Activated T-helper 1 cell treated with anti-CD3 and anti-CD28 coated beads, Interleukin-12 subunit alpha, Interleukin-12 subunit beta, Interleukin-2, Interleukin-4 antibody, amounts not matched to agents 30 ng/mL and 10 ng/mL and 1 ng/mL, durations not matched to agents 14 hours and 24 hours and 36 hours (primary cell): ENCODE results near the gene ATP1B1. TPM values are rescaled to one million over a fixed set of nuclear protein-coding genes. Genes with fewer than 3 reads are reported as not detected.

ENCODE experiments used
- DNase-seq: peaks from one replicate; pipeline ENCODE4 v3.0.0; 2021; ENCODE audit warnings: low spot score
- H3K27ac Mint-ChIP-seq: one replicate; pipeline ENCODE4 v1.8.0; 2021; ENCODE audit warnings: mild to moderate bottlenecking, mixed read lengths
- H3K27me3 Mint-ChIP-seq: one replicate; pipeline ENCODE4 v1.8.0; 2022; ENCODE audit warnings: mild to moderate bottlenecking, moderate library complexity, mixed read lengths; ENCODE audit not compliant: insufficient read depth
- H3K36me3 Mint-ChIP-seq: one replicate; pipeline ENCODE4 v1.8.0; 2021; ENCODE audit warnings: low read depth, mixed read lengths
- H3K4me1 Mint-ChIP-seq: one replicate; pipeline ENCODE4 v1.8.0; 2021; ENCODE audit warnings: low read depth, mixed read lengths
- H3K4me3 Mint-ChIP-seq: one replicate; pipeline ENCODE4 v1.8.0; 2021; ENCODE audit warnings: mild to moderate bottlenecking, moderate library complexity, mixed read lengths
- H3K9me3 Mint-ChIP-seq: one replicate; pipeline ENCODE4 v1.8.0; 2021; ENCODE audit warnings: mixed read lengths
- intact Hi-C: fragments of 100-400 bp; cut with micrococcal nuclease; formaldehyde crosslinking; loops from one replicate; pipeline ENCODE4 v1.15.1; 2024
- total RNA-seq: library from RNA; stranded (reverse); gene quantifications from 2 replicates; pipeline ENCODE4 v1.2.3, GENCODE V29; 2022

Gene ATP1B1
- total RNA-seq, 1 donor from 2014 or later, result 12.3 TPM

- H3K27me3 Mint-ChIP-seq, result peaks cover 7% of the 10 kb centered on the region
- DNase-seq, result no peak
- H3K27ac Mint-ChIP-seq, result no peak overlapping the region
- no peaks in the 10 kb centered on the region for H3K9me3 Mint-ChIP-seq
- intact Hi-C loops, result no loop called here
- no peak overlapping the region for H3K4me3 Mint-ChIP-seq
- no peaks in the 10 kb centered on the region for H3K36me3 Mint-ChIP-seq
- peaks cover 12% of the 10 kb centered on the region for H3K4me1 Mint-ChIP-seq
Observed at GRCh38 chr1:169085911-169086310, 20.6 kb upstream of the ATP1B1 start.

- intact Hi-C loops, result no loop called here
- no peaks in the 10 kb centered on the region for H3K9me3 Mint-ChIP-seq
- no peak for DNase-seq
- peaks cover 6% of the 10 kb centered on the region for H3K27me3 Mint-ChIP-seq
- H3K4me1 Mint-ChIP-seq, result peaks cover 12% of the 10 kb centered on the region
- H3K4me3 Mint-ChIP-seq, result no peak overlapping the region
- no peak overlapping the region for H3K27ac Mint-ChIP-seq
- no peaks in the 10 kb centered on the region for H3K36me3 Mint-ChIP-seq
Observed at GRCh38 chr1:169086603-169087455, 19.7 kb upstream of the ATP1B1 start.

DNA sequence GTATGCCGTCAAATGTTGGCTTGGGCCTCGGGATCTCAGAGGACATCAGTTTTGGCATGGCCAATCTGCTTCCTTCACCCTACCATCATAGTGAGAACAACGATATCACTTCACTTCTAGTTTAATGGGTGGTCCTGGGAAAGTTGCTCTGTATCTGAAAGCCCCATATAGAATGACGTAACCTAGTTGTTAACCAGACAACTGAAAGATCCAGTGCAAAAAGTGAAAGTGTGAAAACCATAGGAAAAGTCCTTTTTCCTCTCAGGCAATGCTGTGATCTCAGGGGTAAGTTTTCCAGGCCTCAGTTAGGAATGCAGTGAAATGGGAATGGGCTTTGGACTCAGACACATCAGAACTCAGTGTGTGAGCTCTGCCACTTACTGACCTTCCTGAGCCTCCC lies 18.6 kb upstream of the ATP1B1 start:
- intact Hi-C loops, result no loop called here
- Mint-ChIP-seq H3K27me3 (peaks cover 10% of the 10 kb centered on the region), H3K27ac (no peak overlapping the region), H3K36me3 (no peaks in the 10 kb centered on the region), H3K9me3 (no peaks in the 10 kb centered on the region), H3K4me3 (no peak overlapping the region), H3K4me1 (peaks cover 12% of the 10 kb centered on the region)
- no peak for DNase-seq

GRCh38 chr1:169089776-169090175 lies 16.7 kb upstream of the ATP1B1 start:
- no peak for DNase-seq
- Mint-ChIP-seq H3K27me3 (peaks cover 6% of the 10 kb centered on the region), H3K27ac (no peak overlapping the region), H3K36me3 (no peaks in the 10 kb centered on the region), H3K4me3 (no peak overlapping the region), H3K9me3 (no peaks in the 10 kb centered on the region), H3K4me1 (peaks cover 12% of the 10 kb centered on the region)
- intact Hi-C loops, result loop anchor here (1.0 to 5.0 kb wide), 5 partner anchors 17 to 617 kb away; partner anchors contain the start of genes ATP1B1, BLZF1 and NME7

GRCh38 chr1:169090308-169090899 lies 16.1 kb upstream of the ATP1B1 start:
- Mint-ChIP-seq H3K4me1 (peaks cover 12% of the 10 kb centered on the region), H3K27ac (no peak overlapping the region), H3K4me3 (no peak overlapping the region), H3K9me3 (no peaks in the 10 kb centered on the region), H3K36me3 (no peaks in the 10 kb centered on the region), H3K27me3 (peaks cover 6% of the 10 kb centered on the region)
- no peak for DNase-seq
- intact Hi-C loops, result loop anchor here (1.0 to 5.0 kb wide), 5 partner anchors 16 to 618 kb away; partner anchors contain the start of genes ATP1B1, BLZF1 and NME7

DNA sequence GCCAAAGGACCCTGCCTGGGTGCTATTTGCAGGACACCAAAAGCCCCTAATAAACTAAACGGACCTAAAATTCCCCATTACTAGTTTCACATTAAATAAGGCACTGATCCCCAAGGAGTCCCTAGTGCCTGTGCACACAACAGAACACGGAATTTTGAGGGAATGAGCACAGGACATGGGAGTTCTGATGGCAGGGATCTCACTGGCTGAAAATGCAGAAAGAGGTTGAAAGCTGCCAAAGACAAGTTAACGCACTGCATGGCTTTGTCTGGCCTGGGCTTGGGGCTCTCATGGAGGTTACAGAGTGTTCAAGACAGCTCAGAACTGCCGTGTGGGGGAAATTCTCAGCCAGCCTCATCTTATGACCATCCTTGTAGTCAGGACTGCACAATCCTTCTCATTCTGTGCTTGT lies 15.6 kb upstream of the ATP1B1 start:
- no peaks in the 10 kb centered on the region for H3K9me3 Mint-ChIP-seq
- no peaks in the 10 kb centered on the region for H3K36me3 Mint-ChIP-seq
- intact Hi-C loops, result loop anchor here (1.0 to 5.0 kb wide), 5 partner anchors 15 to 619 kb away; partner anchors contain the start of genes ATP1B1, BLZF1 and NME7
- DNase-seq, result no peak
- H3K27me3 Mint-ChIP-seq, result peaks cover 6% of the 10 kb centered on the region
- no peak overlapping the region for H3K27ac Mint-ChIP-seq
- no peak overlapping the region for H3K4me3 Mint-ChIP-seq
- H3K4me1 Mint-ChIP-seq, result peaks cover 12% of the 10 kb centered on the region

GRCh38 chr1:169091480-169091941 lies 15.0 kb upstream of the ATP1B1 start:
- Mint-ChIP-seq H3K9me3 (no peaks in the 10 kb centered on the region), H3K4me3 (no peak overlapping the region), H3K27ac (no peak overlapping the region), H3K4me1 (peaks cover 12% of the 10 kb centered on the region), H3K36me3 (no peaks in the 10 kb centered on the region), H3K27me3 (peaks cover 6% of the 10 kb centered on the region)
- intact Hi-C loops, result loop anchor here (5.0 kb wide), 2 partner anchors 276 to 619 kb away; partner anchors contain the start of genes BLZF1 and NME7
- no peak for DNase-seq

DNA sequence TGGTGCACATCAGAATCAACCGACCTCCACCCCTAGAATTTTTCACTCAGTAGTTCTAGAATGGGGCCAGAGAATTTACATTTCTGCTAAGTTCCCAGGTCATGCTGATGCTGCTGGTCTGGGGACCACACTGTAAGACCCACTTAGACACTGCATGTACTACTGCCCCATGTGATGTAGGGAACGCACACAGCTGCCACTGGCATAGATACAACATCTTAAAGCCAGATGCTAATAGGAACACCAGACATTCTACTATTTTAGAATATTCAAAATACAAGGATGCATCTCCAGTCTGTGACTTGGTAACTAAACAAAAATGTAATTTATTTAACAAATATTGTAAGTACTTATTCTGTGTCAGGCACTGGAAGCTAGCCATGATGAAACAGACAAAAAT lies 14.1 kb upstream of the ATP1B1 start:
- Mint-ChIP-seq H3K4me1 (peaks cover 12% of the 10 kb centered on the region), H3K9me3 (peaks cover 4% of the 10 kb centered on the region), H3K4me3 (no peak overlapping the region), H3K27ac (no peak overlapping the region), H3K27me3 (peaks cover 6% of the 10 kb centered on the region), H3K36me3 (no peaks in the 10 kb centered on the region)
- intact Hi-C loops, result loop anchor here (5.0 kb wide), 2 partner anchors 275 to 620 kb away; partner anchors contain the start of genes BLZF1 and NME7
- DNase-seq, result no peak

DNA sequence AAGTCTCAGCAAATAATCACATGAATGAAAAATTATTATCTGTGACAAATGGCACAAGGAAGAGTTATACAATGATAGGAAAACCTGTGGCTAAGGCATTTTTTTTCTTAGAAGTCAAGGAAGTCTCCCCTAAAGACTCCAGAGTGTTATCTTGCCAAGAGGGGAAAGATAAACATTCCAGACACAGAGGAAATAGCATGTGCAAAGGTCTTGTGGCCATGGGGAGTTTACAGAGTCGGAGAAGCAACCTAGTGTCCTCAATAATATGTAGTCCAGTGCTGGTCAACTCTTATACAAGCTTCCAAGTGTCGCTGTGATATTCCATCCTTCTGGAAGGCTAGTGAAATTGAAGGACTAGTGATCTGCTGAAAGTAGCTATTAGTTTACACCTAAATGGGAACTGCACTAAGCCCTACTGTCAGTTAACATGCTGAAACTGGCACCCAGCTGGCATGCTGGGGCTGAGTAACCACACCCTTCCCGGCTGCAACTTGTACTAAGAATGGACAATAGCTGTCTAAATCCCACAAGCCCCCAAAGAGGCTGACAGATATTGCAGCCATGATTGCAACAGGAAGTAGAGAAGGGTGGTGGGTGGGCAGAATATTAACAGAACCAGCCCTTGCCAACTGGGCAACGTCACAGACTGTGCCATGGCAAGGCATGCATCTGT lies 11.5 kb upstream of the ATP1B1 start:
- Mint-ChIP-seq H3K4me3 (no peak overlapping the region), H3K27me3 (peaks cover 6% of the 10 kb centered on the region), H3K27ac (no peak overlapping the region), H3K36me3 (no peaks in the 10 kb centered on the region), H3K4me1 (peaks cover 13% of the 10 kb centered on the region), H3K9me3 (peaks cover 4% of the 10 kb centered on the region)
- DNase-seq, result no peak
- intact Hi-C loops, result loop anchor here (5.0 kb wide), 2 partner anchors 272 to 623 kb away; partner anchors contain the start of genes BLZF1 and NME7

DNA sequence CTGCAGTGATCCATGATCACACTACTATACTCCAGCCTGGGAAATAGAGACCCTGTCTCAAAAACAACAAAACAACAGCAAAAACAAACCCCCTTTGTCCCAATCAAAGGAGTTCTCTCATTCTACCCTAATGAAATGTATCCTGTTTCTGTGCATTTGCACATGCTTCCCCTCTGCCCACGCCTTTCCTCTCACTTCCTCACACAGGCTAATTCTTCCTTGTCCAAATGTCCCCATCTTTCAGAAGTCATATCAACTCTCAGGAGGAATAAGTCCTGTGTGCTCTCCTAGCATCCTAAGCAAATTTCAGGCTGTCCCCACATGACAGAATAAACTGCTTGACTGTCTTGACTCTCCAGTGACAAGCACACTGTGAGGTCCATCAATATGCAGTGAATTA lies 8.1 kb upstream of the ATP1B1 start:
- Mint-ChIP-seq H3K27ac (no peak overlapping the region), H3K27me3 (peaks cover 5% of the 10 kb centered on the region), H3K36me3 (no peaks in the 10 kb centered on the region), H3K4me1 (peaks cover 5% of the 10 kb centered on the region), H3K9me3 (peaks cover 4% of the 10 kb centered on the region), H3K4me3 (no peak overlapping the region)
- no peak for DNase-seq
- intact Hi-C loops, result no loop called here

- no peaks in the 10 kb centered on the region for H3K36me3 Mint-ChIP-seq
- H3K4me3 Mint-ChIP-seq, result no peak overlapping the region
- H3K4me1 Mint-ChIP-seq, result peaks cover 5% of the 10 kb centered on the region
- peaks cover 4% of the 10 kb centered on the region for H3K9me3 Mint-ChIP-seq
- no peak overlapping the region for H3K27ac Mint-ChIP-seq
- intact Hi-C loops, result no loop called here
- no peak for DNase-seq
- peaks cover 5% of the 10 kb centered on the region for H3K27me3 Mint-ChIP-seq
Observed at GRCh38 chr1:169099561-169099960, 6.9 kb upstream of the ATP1B1 start.

- H3K4me3 Mint-ChIP-seq, result no peak overlapping the region
- H3K36me3 Mint-ChIP-seq, result no peaks in the 10 kb centered on the region
- H3K9me3 Mint-ChIP-seq, result peaks cover 4% of the 10 kb centered on the region
- intact Hi-C loops, result loop anchor here (5.0 to 10.0 kb wide), 3 partner anchors 655 to 1432 kb away; partner anchors contain the start of gene GORAB
- DNase-seq, result no peak
- H3K27ac Mint-ChIP-seq, result no peak overlapping the region
- peaks cover 5% of the 10 kb centered on the region for H3K27me3 Mint-ChIP-seq
- peaks cover 10% of the 10 kb centered on the region for H3K4me1 Mint-ChIP-seq
Observed at GRCh38 chr1:169100208-169100607, 6.3 kb upstream of the ATP1B1 start.
